Astrocyte of the spinal cord (primary cell): ENCODE measurements around the gene SRP54.

Experiments used
- DNase-seq: peaks from one replicate; pipeline ENCODE4 v3.0.0; 2011; ENCODE audit warnings: low read depth, low spot score
- H3K4me3 ChIP-seq: 2 replicates; pipeline ENCODE4 v1.5.1; 2011; ENCODE audit warnings: low read depth, mild to moderate bottlenecking, low read length, moderate library complexity
- CTCF ChIP-seq: IDR thresholded peaks from 2 replicates; pipeline ENCODE4 v1.5.1; 2012; ENCODE audit warnings: low read depth, mild to moderate bottlenecking, low read length, inconsistent platforms
- in situ Hi-C: cut with HindIII; loops from 2 replicates; pipeline ENCODE4 v1.10.0; 2017; ENCODE audit warnings: low sequenced_read_pairs

The SRP54 gene

GRCh38 chr14:35078082-35078481, 95.3 kb downstream of the SRP54 start:
- no peak for DNase-seq
- TF ChIP-seq CTCF = no peak
- in situ Hi-C loops = no loop called here
- no peak overlapping the region for H3K4me3 ChIP-seq
